Suprapubic skin (tissue), 4 donors: Measurements from ENCODE around the gene RGMA.

Source experiments
- EP300 ChIP-seq: sonication (generic); formaldehyde crosslinking; IDR thresholded peaks from one replicate; pipeline ENCODE4 v1.6.1; 2017; ENCODE audit warnings: antibody characterized with exemption
- POLR2A ChIP-seq, 2 donors: fragments of 450-650 bp; IDR thresholded peaks; one replicate each; pipeline ENCODE4 v1.6.1; 2017; ENCODE audit warnings: antibody characterized with exemption in 2 of 2, mild to moderate bottlenecking in 2 of 2, moderate library complexity in 2 of 2
- POLR2AphosphoS5 ChIP-seq, 3 donors: sonication (generic); formaldehyde crosslinking; IDR thresholded peaks; one replicate each; pipeline ENCODE4 v1.6.1; 2017; ENCODE audit warnings: antibody characterized with exemption in 3 of 3
- TF ChIP-seq, protein P1 (sequence below), 2 donors: fragments of 200-600 bp in 1 of 2; fragments of 450-650 bp in 1 of 2; sonication (generic) in 1 of 2; IDR thresholded peaks; one replicate each; pipeline ENCODE4 v1.5.1; 2016 to 2019; ENCODE audit warnings: antibody characterized with exemption in 2 of 2, mild to moderate bottlenecking in 1 of 2, moderate library complexity in 1 of 2

DNA sequence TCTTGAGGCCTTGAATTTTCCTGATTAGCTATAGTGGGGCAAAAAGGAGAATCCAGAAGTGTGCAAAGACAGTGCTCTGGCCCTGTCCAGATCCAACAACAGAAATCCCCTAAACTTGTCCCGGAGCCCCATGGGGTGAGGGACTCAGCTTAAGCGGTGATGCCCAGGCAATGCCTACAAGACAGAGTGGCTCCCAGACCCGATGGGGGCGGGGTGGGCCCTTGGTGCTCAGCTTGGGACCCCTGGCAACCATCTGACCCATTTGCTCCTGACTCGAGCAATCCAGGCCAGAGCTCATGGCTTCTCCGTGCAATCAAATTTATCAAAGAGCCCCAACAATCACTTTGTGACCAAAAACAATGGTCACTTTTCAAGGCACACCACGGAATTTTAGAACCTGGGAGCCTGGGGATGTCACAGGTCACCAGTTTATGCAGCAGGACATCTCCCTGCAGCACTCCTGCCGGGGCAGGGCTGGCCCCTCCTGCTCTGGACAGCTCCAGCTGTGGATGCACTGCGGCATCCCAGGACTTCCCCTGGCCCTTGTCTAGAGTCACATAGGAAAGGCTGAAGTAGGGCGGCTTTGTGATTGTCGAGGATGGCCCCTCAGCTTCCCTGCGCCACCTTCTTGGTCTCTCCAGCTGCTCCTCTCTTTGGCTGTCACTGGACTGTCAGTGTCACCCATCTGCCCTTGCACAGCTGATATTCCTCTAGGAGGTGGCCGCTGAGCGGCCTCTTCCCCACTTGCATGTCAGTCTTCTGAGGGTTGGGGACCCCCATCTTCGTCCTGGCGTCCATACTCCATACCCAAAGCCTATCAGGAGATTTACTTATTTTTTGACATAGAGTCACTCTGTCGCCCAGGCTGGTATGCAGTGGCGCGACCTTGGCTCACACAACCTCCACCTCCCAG, 28.4 kb downstream of the RGMA start:
- TF ChIP-seq EP300 (no peak), POLR2A (IDR thresholded peaks at IDR 0.05) (no peak), POLR2AphosphoS5 (IDR thresholded peaks at IDR 0.05) (no peak)
- TF ChIP-seq, protein P1, sequence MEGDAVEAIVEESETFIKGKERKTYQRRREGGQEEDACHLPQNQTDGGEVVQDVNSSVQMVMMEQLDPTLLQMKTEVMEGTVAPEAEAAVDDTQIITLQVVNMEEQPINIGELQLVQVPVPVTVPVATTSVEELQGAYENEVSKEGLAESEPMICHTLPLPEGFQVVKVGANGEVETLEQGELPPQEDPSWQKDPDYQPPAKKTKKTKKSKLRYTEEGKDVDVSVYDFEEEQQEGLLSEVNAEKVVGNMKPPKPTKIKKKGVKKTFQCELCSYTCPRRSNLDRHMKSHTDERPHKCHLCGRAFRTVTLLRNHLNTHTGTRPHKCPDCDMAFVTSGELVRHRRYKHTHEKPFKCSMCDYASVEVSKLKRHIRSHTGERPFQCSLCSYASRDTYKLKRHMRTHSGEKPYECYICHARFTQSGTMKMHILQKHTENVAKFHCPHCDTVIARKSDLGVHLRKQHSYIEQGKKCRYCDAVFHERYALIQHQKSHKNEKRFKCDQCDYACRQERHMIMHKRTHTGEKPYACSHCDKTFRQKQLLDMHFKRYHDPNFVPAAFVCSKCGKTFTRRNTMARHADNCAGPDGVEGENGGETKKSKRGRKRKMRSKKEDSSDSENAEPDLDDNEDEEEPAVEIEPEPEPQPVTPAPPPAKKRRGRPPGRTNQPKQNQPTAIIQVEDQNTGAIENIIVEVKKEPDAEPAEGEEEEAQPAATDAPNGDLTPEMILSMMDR (IDR thresholded peaks at IDR 0.05): no peak
